Gastroesophageal sphincter (tissue), 3 donors: Measurements from ENCODE around the gene MSANTD2.

Experiments used
- CTCF ChIP-seq, 4 experiments: fragments of 200-600 bp in 2 of 4; fragments of 450-650 bp in 2 of 4; sonication (generic) in 1 of 4; IDR thresholded peaks; one replicate each; pipeline ENCODE4 v1.5.1; 2017 to 2019; ENCODE audit warnings: antibody characterized with exemption in 4 of 4, mild to moderate bottlenecking in 2 of 4, moderate library complexity in 2 of 4
- EP300 ChIP-seq: sonication (generic); formaldehyde crosslinking; IDR thresholded peaks from one replicate; pipeline ENCODE4 v1.6.1; 2017; ENCODE audit warnings: antibody characterized with exemption, mild to moderate bottlenecking
- POLR2A ChIP-seq, 2 donors: fragments of 450-650 bp; IDR thresholded peaks; one replicate each; pipeline ENCODE4 v1.6.1; 2017; ENCODE audit warnings: antibody characterized with exemption in 2 of 2, mild to moderate bottlenecking in 2 of 2, moderate library complexity in 1 of 2

- TF ChIP-seq CTCF (IDR thresholded peaks at IDR 0.05) (no peak), POLR2A (IDR thresholded peaks at IDR 0.05) (no peak), EP300 (no peak)
Measured at GRCh38 chr11:124719534-124719933, 80.7 kb downstream of the MSANTD2 start.
